K562 (cell line): ENCODE measurements around the gene NXN. TPM values are rescaled to one million over a fixed set of nuclear protein-coding genes. Genes with fewer than 3 reads are reported as not detected.

Experiments
- CBX1 ChIP-seq: sonication (generic); IDR thresholded peaks from 2 replicates; pipeline ENCODE4 v1.6.1; 2016; ENCODE audit warnings: antibody characterized with exemption, low read depth, mild to moderate bottlenecking
- CXXC5 ChIP-seq: fragments of 250-450 bp; sonication (Bioruptor Pico); IDR thresholded peaks from 2 replicates; pipeline ENCODE4 v1.8.0; 2022; ENCODE audit warnings: inconsistent platforms, mild to moderate bottlenecking, moderate library complexity
- DIDO1 ChIP-seq: fragments of 450-650 bp; IDR thresholded peaks from 2 replicates; pipeline ENCODE4 v1.6.1; 2016; ENCODE audit warnings: low read depth, missing biosample characterization, missing genetic modification characterization
- DMBX1 ChIP-seq: fragments of 250-450 bp; sonication (Bioruptor Pico); IDR thresholded peaks from 2 replicates; pipeline ENCODE4 v1.8.0; 2022; ENCODE audit warnings: inconsistent platforms, mild to moderate bottlenecking, moderate library complexity, borderline replicate concordance
- GTF2F1 ChIP-seq: IDR thresholded peaks from 2 replicates; pipeline ENCODE4 v1.6.1; 2011; ENCODE audit warnings: low read depth, low read length, improper control_type of control experiment
- HDAC8 ChIP-seq: fragments of 450-650 bp; IDR thresholded peaks from 2 replicates; pipeline ENCODE4 v1.6.1; 2016; ENCODE audit warnings: mild to moderate bottlenecking, missing genetic modification characterization, moderate library complexity, missing compliant biosample characterization
- MTF1 ChIP-seq: fragments of 250-450 bp; sonication (Bioruptor Pico); IDR thresholded peaks from 2 replicates; pipeline ENCODE4 v1.9.0; 2021; ENCODE audit warnings: moderate library complexity, mild to moderate bottlenecking, inconsistent platforms, borderline replicate concordance
- NCOA6 ChIP-seq: fragments of 450-650 bp; IDR thresholded peaks from 2 replicates; pipeline ENCODE4 v1.6.1; 2017; ENCODE audit warnings: mild to moderate bottlenecking
- RBM17 ChIP-seq: fragments of 200-400 bp; formaldehyde crosslinking; IDR thresholded peaks from 2 replicates; pipeline ENCODE4 v1.6.1; 2017; ENCODE audit warnings: low read depth, mild to moderate bottlenecking, low read length, borderline replicate concordance
- RBM22 ChIP-seq: fragments of 200-400 bp; formaldehyde crosslinking; IDR thresholded peaks from 2 replicates; pipeline ENCODE4 v1.6.1; 2018; ENCODE audit warnings: low read length, low read depth; ENCODE audit not compliant: poor library complexity, severe bottlenecking
- STAT5A ChIP-seq: IDR thresholded peaks from 2 replicates; pipeline ENCODE4 v1.6.1; 2012; ENCODE audit warnings: low read length, inconsistent platforms, borderline replicate concordance
- ZBTB11 ChIP-seq, 3 experiments: fragments of 200-800 bp in 1 of 3; fragments of 250-450 bp in 1 of 3; fragments of 450-650 bp in 1 of 3; sonication (Bioruptor Pico) in 1 of 3; sonication (Bioruptor generic) in 1 of 3; formaldehyde crosslinking in 1 of 3; IDR thresholded peaks; 2 replicates each; pipeline versions ENCODE4 v1.6.1 to v1.8.0; 2016 to 2022; ENCODE audit warnings: mild to moderate bottlenecking in 2 of 3, missing genetic modification characterization in 2 of 3, missing compliant biosample characterization in 1 of 3, moderate library complexity in 1 of 3
- ZFP1 ChIP-seq: fragments of 450-650 bp; formaldehyde crosslinking; IDR thresholded peaks from 2 replicates; pipeline ENCODE4 v1.4.0; 2020; ENCODE audit warnings: mild to moderate bottlenecking, mixed read lengths
- ZKSCAN1 ChIP-seq: fragments of 150-350 bp; IDR thresholded peaks from 2 replicates; pipeline ENCODE4 v1.6.1; 2016; ENCODE audit warnings: low read depth, low read length
- polyA plus RNA-seq, 8 experiments: library from polyadenylated mRNA; depleted of rRNA in 4 of 8; stranded (reverse) in 5 of 8; unstranded in 3 of 8; fragments of >200 nt; fragmentation: Nextera tagmentation in 2 of 8; fragmentation: Illumina TruSeq in 1 of 8; extraction: Ambion mirVana in 2 of 8; extraction: Trizol in 1 of 8; gene quantifications; 2 replicates each; pipeline versions ENCODE4 v1.2.1 to v1.2.3, GENCODE V29; 2011 to 2014; ENCODE audit warnings: inconsistent platforms in 1 of 8, missing spikeins in 1 of 8
- total RNA-seq, 7 experiments: library from RNA; depleted of rRNA in 6 of 7; stranded (reverse); fragments of >200 nt in 6 of 7; fragmentation: Illumina TruSeq in 2 of 7; extraction: Trizol in 2 of 7; gene quantifications; 2 replicates each; pipeline versions ENCODE4 v1.2.1 to v1.2.3, GENCODE V29; 2011 to 2021; ENCODE audit warnings: low replicate concordance in 1 of 7
- TF ChIP-seq, protein P1 (sequence below): fragments of 450-650 bp; IDR thresholded peaks from 2 replicates; pipeline ENCODE4 v1.6.1; 2016

NXN gene
- total and polyA plus RNA-seq, 9 of the 15 experiments (the other 6 are each of a cell fraction or from before 2014, with no cell fraction given): 0.08 to 0.39 (median 0.29) TPM; not detected in 5

- no peak for TF ChIP-seq ZBTB11 (CRISPR knock-in tag; IDR thresholded peaks at IDR 0.05)
- TF ChIP-seq, protein P1, sequence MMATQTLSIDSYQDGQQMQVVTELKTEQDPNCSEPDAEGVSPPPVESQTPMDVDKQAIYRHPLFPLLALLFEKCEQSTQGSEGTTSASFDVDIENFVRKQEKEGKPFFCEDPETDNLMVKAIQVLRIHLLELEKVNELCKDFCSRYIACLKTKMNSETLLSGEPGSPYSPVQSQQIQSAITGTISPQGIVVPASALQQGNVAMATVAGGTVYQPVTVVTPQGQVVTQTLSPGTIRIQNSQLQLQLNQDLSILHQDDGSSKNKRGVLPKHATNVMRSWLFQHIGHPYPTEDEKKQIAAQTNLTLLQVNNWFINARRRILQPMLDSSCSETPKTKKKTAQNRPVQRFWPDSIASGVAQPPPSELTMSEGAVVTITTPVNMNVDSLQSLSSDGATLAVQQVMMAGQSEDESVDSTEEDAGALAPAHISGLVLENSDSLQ: no peak
- no peak for TF ChIP-seq HDAC8
- no peak for TF ChIP-seq STAT5A
- no peak for TF ChIP-seq GTF2F1
- TF ChIP-seq MTF1: no peak
- TF ChIP-seq CXXC5 (CRISPR knock-in tag): peak; percentile 89
- no peak for TF ChIP-seq RBM17
- TF ChIP-seq CBX1: no peak; the same call in 1 of the 2 replicates
- TF ChIP-seq NCOA6: no peak
- no peak for TF ChIP-seq DMBX1 (CRISPR knock-in tag)
- peak; percentile 91 for TF ChIP-seq DIDO1 (tag)
- no peak for TF ChIP-seq ZFP1 (CRISPR knock-in tag)
- no peak for TF ChIP-seq RBM22
- TF ChIP-seq ZKSCAN1: no peak
Measured at GRCh38 chr17:781805-782731, 197.5 kb downstream of the NXN start, which contains the start of the genes GLOD4 and MRM3 (continued).
